ENCODE results near the gene CEBPG. TPM values are rescaled to one million over a fixed set of nuclear protein-coding genes. Genes with fewer than 3 reads are reported as not detected.

Gene CEBPG
- total RNA-seq, 3 donors from 2014 or later = 23.3 to 32.0 (median 23.4) TPM

GRCh38 chr19:33350538-33351309 lies 22.8 kb upstream of the CEBPG start:
- Histone ChIP-seq H3K27me3 (no peaks in the 10 kb centered on the region), H3K9me3 (no peaks in the 10 kb centered on the region), H3K27ac (peak overlapping the region; percentile 38 to 66), H3K4me1 (no peaks in the 10 kb centered on the region), H3K4me3 (no peak overlapping the region), H3K36me3 (no peaks in the 10 kb centered on the region)
- intact Hi-C loops (cut with DNase I; ENCODE audit: low total_unique reads) = no loop called here
- TF ChIP-seq CTCF (IDR thresholded peaks at IDR 0.05) (no peak), POLR2A (IDR thresholded peaks at IDR 0.05) (no peak), POLR2AphosphoS5 (IDR thresholded peaks at IDR 0.05) (no peak)
- DNase-seq (ENCODE audit: low spot score in 2 of 2) = peak; percentile 57 to 87

GRCh38 chr19:33355535-33355934 lies 18.0 kb upstream of the CEBPG start:
- H3K27ac ChIP-seq = no peak overlapping the region

GRCh38 chr19:33357556-33357955 lies 16.0 kb upstream of the CEBPG start:
- no peaks in the 10 kb centered on the region for H3K4me1 ChIP-seq
- no peak for TF ChIP-seq POLR2A (IDR thresholded peaks at IDR 0.05)
- TF ChIP-seq CTCF (IDR thresholded peaks at IDR 0.05) = no peak
- no peak for TF ChIP-seq POLR2AphosphoS5 (IDR thresholded peaks at IDR 0.05)
- H3K9me3 ChIP-seq = no peaks in the 10 kb centered on the region
- no peak for DNase-seq (ENCODE audit: low spot score in 2 of 2)
- H3K36me3 ChIP-seq = no peaks in the 10 kb centered on the region
- H3K27me3 ChIP-seq = no peaks in the 10 kb centered on the region
- no peak overlapping the region for H3K27ac ChIP-seq
- no peak overlapping the region for H3K4me3 ChIP-seq
- intact Hi-C loops (cut with DNase I; ENCODE audit: low total_unique reads) = no loop called here

More at GRCh38 chr19:33355535-33355934, 18.0 kb upstream of the CEBPG start:
- H3K4me3 ChIP-seq = no peak overlapping the region
- no peaks in the 10 kb centered on the region for H3K36me3 ChIP-seq
- H3K27me3 ChIP-seq = no peaks in the 10 kb centered on the region
- no peaks in the 10 kb centered on the region for H3K9me3 ChIP-seq
- no peaks in the 10 kb centered on the region for H3K4me1 ChIP-seq
- no peak for DNase-seq (ENCODE audit: low spot score in 2 of 2)
- no peak for TF ChIP-seq POLR2A (IDR thresholded peaks at IDR 0.05)
- no peak for TF ChIP-seq CTCF (IDR thresholded peaks at IDR 0.05)
- TF ChIP-seq POLR2AphosphoS5 (IDR thresholded peaks at IDR 0.05) = no peak
- intact Hi-C loops (cut with DNase I; ENCODE audit: low total_unique reads) = no loop called here

- Histone ChIP-seq H3K36me3 (no peaks in the 10 kb centered on the region), H3K27me3 (no peaks in the 10 kb centered on the region), H3K4me1 (no peaks in the 10 kb centered on the region), H3K4me3 (no peak overlapping the region), H3K27ac (no peak overlapping the region), H3K9me3 (no peaks in the 10 kb centered on the region)
- no peak for DNase-seq (ENCODE audit: low spot score in 2 of 2)
- intact Hi-C loops (cut with DNase I; ENCODE audit: low total_unique reads) = no loop called here
- no peak for TF ChIP-seq CTCF (IDR thresholded peaks at IDR 0.05)
- TF ChIP-seq POLR2A (IDR thresholded peaks at IDR 0.05) = no peak
- no peak for TF ChIP-seq POLR2AphosphoS5 (IDR thresholded peaks at IDR 0.05)
Observed at GRCh38 chr19:33358408-33358807, 15.1 kb upstream of the CEBPG start.

- Histone ChIP-seq H3K4me3 (no peak overlapping the region), H3K9me3 (no peaks in the 10 kb centered on the region), H3K4me1 (no peaks in the 10 kb centered on the region), H3K27me3 (no peaks in the 10 kb centered on the region), H3K36me3 (no peaks in the 10 kb centered on the region), H3K27ac (no peak overlapping the region)
- no peak for TF ChIP-seq CTCF (IDR thresholded peaks at IDR 0.05)
- TF ChIP-seq POLR2AphosphoS5 (IDR thresholded peaks at IDR 0.05) = no peak
- no peak for TF ChIP-seq POLR2A (IDR thresholded peaks at IDR 0.05)
- no peak for DNase-seq (ENCODE audit: low spot score in 2 of 2)
- intact Hi-C loops (cut with DNase I; ENCODE audit: low total_unique reads) = no loop called here
Observed at GRCh38 chr19:33359581-33359980, 13.9 kb upstream of the CEBPG start.
